IMR-90 (cell line): ENCODE data around the gene CYFIP1. TPM values are rescaled to one million over a fixed set of nuclear protein-coding genes. Genes with fewer than 3 reads are reported as not detected.

Experiments used
- ATAC-seq: fragments of 200-7000 bp; cut with Tn5 transposase; 2 replicates; pipeline ENCODE4 v1.9.1; 2020; ENCODE audit warnings: low read depth, mild to moderate bottlenecking, moderate library complexity
- BruUV-seq: library from RNA; stranded (reverse); fragments of 400-500 nt; replicated peaks from 2 replicates; lab custom pipeline; 2021; lab: Mats Ljungman, UMichigan
- CTCF ChIA-PET: fragments of 300-600 bp; formaldehyde crosslinking; extraction: SDS; loops from one replicate; lab custom pipeline; 2021; ENCODE audit warnings: antibody characterized with exemption; lab: Yijun Ruan, JAX
- POLR2A ChIA-PET: fragments of 300-600 bp; sonication (Branson Sonifier 250); formaldehyde crosslinking; loops from one replicate; lab custom pipeline; 2022; ENCODE audit warnings: antibody characterized with exemption; ENCODE audit not compliant: unreplicated experiment; lab: Charles Lee
- DNase-seq: peaks from one replicate; pipeline ENCODE4 v3.0.0; 2013
- H2AFZ ChIP-seq: replicated peaks from 2 replicates; pipeline ENCODE3; 2013; ENCODE audit warnings: low read length, mild to moderate bottlenecking; ENCODE audit not compliant: poor library complexity
- H2AK5ac ChIP-seq: 2 replicates; pipeline ENCODE4 v1.6.1; 2013; ENCODE audit warnings: low read depth, low read length, inconsistent platforms
- H2AK9ac ChIP-seq: replicated peaks from 2 replicates; pipeline ENCODE3; 2013; ENCODE audit warnings: mild to moderate bottlenecking, low read depth, low read length, moderate library complexity; ENCODE audit not compliant: poor library complexity
- H2BK120ac ChIP-seq: 2 replicates; pipeline ENCODE4 v1.6.1; 2013; ENCODE audit warnings: low read depth, low read length, inconsistent platforms
- H2BK15ac ChIP-seq: 3 replicates; pipeline ENCODE4 v1.6.1; 2013; ENCODE audit warnings: low read depth, low read length, inconsistent platforms
- H2BK20ac ChIP-seq: 2 replicates; pipeline ENCODE4 v1.6.1; 2013; ENCODE audit warnings: low read depth, mild to moderate bottlenecking, inconsistent platforms, low read length, moderate library complexity
- H2BK5ac ChIP-seq: 2 replicates; pipeline ENCODE4 v1.6.1; 2013; ENCODE audit warnings: mild to moderate bottlenecking, low read depth, low read length, inconsistent platforms; ENCODE audit not compliant: poor library complexity, severe bottlenecking
- H3K14ac ChIP-seq: replicated peaks from 2 replicates; pipeline ENCODE4 v1.6.1; 2013; ENCODE audit warnings: low read depth, low read length, inconsistent platforms
- H3K18ac ChIP-seq: 2 replicates; pipeline ENCODE4 v1.6.1; 2013; ENCODE audit warnings: low read depth, low read length, control low read depth
- H3K23ac ChIP-seq: 2 replicates; pipeline ENCODE4 v1.6.1; 2013; ENCODE audit warnings: low read depth, low read length, inconsistent platforms
- H3K27ac ChIP-seq: 2 replicates; pipeline ENCODE4 v1.5.1; 2013; ENCODE audit warnings: mild to moderate bottlenecking, control low read depth, low read length; ENCODE audit not compliant: insufficient read depth
- H3K27me3 ChIP-seq: 2 replicates; pipeline ENCODE4 v1.6.1; 2013; ENCODE audit warnings: low read length; ENCODE audit not compliant: control insufficient read depth, insufficient read depth
- H3K36me3 ChIP-seq: 2 replicates; pipeline ENCODE4 v1.6.1; 2013; ENCODE audit warnings: low read length, mixed read lengths; ENCODE audit not compliant: control insufficient read depth, insufficient read depth
- H3K4ac ChIP-seq: 2 replicates; pipeline ENCODE4 v1.6.1; 2013; ENCODE audit warnings: low read depth, low read length, inconsistent platforms
- H3K4me1 ChIP-seq: 2 replicates; pipeline ENCODE4 v1.6.1; 2013; ENCODE audit warnings: low read length, mixed read lengths; ENCODE audit not compliant: control insufficient read depth, insufficient read depth
- H3K4me2 ChIP-seq: 2 replicates; pipeline ENCODE4 v1.6.1; 2013; ENCODE audit warnings: low read depth, mild to moderate bottlenecking, control low read depth, low read length, moderate library complexity
- H3K4me3 ChIP-seq: 2 replicates; pipeline ENCODE4 v1.5.1; 2013; ENCODE audit warnings: low read depth, mild to moderate bottlenecking, control low read depth, low read length, moderate library complexity; ENCODE audit not compliant: insufficient read depth
- H3K56ac ChIP-seq: 2 replicates; pipeline ENCODE4 v1.6.1; 2013; ENCODE audit warnings: low read length, inconsistent platforms; ENCODE audit not compliant: insufficient read depth; ENCODE audit errors: extremely low read depth
- H3K79me1 ChIP-seq, 2 experiments: 2 replicates each; pipeline ENCODE4 v1.6.1; 2013; ENCODE audit warnings: low read length in 2 of 2, inconsistent platforms in 1 of 2, low read depth in 1 of 2
- H3K9ac ChIP-seq: 2 replicates; pipeline ENCODE4 v1.6.1; 2013; ENCODE audit warnings: low read depth, low read length, control low read depth
- H3K9me1 ChIP-seq: 2 replicates; pipeline ENCODE4 v1.6.1; 2013; ENCODE audit warnings: low read length, inconsistent platforms; ENCODE audit not compliant: insufficient read depth
- H3K9me3 ChIP-seq: 2 replicates; pipeline ENCODE4 v1.6.1; 2013; ENCODE audit warnings: low read length; ENCODE audit not compliant: control insufficient read depth, insufficient read depth
- H4K20me1 ChIP-seq: 2 replicates; pipeline ENCODE4 v1.6.1; 2013; ENCODE audit warnings: low read length, inconsistent platforms; ENCODE audit not compliant: insufficient read depth
- H4K5ac ChIP-seq: 2 replicates; pipeline ENCODE4 v1.6.1; 2013; ENCODE audit warnings: mild to moderate bottlenecking, low read depth, low read length, control low read depth
- H4K8ac ChIP-seq, 2 experiments: 2 replicates each; pipeline ENCODE4 v1.6.1; 2013; ENCODE audit warnings: low read depth in 2 of 2, low read length in 2 of 2, control low read depth in 1 of 2, inconsistent platforms in 1 of 2
- H4K91ac ChIP-seq: 2 replicates; pipeline ENCODE4 v1.6.1; 2013; ENCODE audit warnings: low read depth, low read length, inconsistent platforms; ENCODE audit not compliant: insufficient read depth
- BHLHE40 ChIP-seq: fragments of 150-350 bp; IDR thresholded peaks from 2 replicates; pipeline ENCODE4 v1.6.1; 2016; ENCODE audit warnings: mild to moderate bottlenecking, low read depth, low read length
- CHD1 ChIP-seq: IDR thresholded peaks from 2 replicates; pipeline ENCODE4 v1.6.1; 2012; ENCODE audit warnings: low read depth, low read length, improper control_type of control experiment
- CTCF ChIP-seq: conservative IDR thresholded peaks from 2 replicates; pipeline ENCODE4 v1.5.1; 2012; ENCODE audit warnings: mild to moderate bottlenecking, low read depth, low read length, improper control_type of control experiment
- MAZ ChIP-seq: IDR thresholded peaks from 2 replicates; pipeline ENCODE4 v1.6.1; 2012; ENCODE audit warnings: low read depth, mild to moderate bottlenecking, low read length, improper control_type of control experiment, moderate library complexity, borderline replicate concordance
- MXI1 ChIP-seq: IDR thresholded peaks from 2 replicates; pipeline ENCODE4 v1.6.1; 2012; ENCODE audit warnings: low read depth, mild to moderate bottlenecking, low read length, moderate library complexity, borderline replicate concordance
- POLR2A ChIP-seq: IDR thresholded peaks from 2 replicates; pipeline ENCODE4 v1.6.1; 2012; ENCODE audit warnings: mild to moderate bottlenecking, low read depth, low read length
- RAD21 ChIP-seq: IDR thresholded peaks from 2 replicates; pipeline ENCODE4 v1.6.1; 2012; ENCODE audit warnings: low read length, improper control_type of control experiment
- RCOR1 ChIP-seq: IDR thresholded peaks from 2 replicates; pipeline ENCODE4 v1.6.1; 2012; ENCODE audit warnings: mild to moderate bottlenecking, low read length, improper control_type of control experiment; ENCODE audit not compliant: insufficient replicate concordance
- RFX5 ChIP-seq: IDR thresholded peaks from 2 replicates; pipeline ENCODE4 v1.8.0; 2012; ENCODE audit warnings: low read depth, mild to moderate bottlenecking, low read length, moderate library complexity
- WGBS, 2 experiments: methylation state at CpG; one replicate each; pipeline versions ENCODE4 v1.1.5 to v1.1.7; 2013; ENCODE audit warnings: missing lambda C conversion rate in 2 of 2; ENCODE audit not compliant: insufficient read length in 1 of 2; ENCODE audit errors: extremely low coverage in 2 of 2; 5-methylcytosine and 5-hydroxymethylcytosine counted together
- dilution Hi-C: fragments of 300-500 bp; cut with HindIII; formaldehyde crosslinking; loops from one replicate; pipeline ENCODE4 v1.14.3; 2018; ENCODE audit warnings: low sequenced_read_pairs; ENCODE audit not compliant: unreplicated experiment
- in situ Hi-C: fragments of 300-500 bp; cut with MboI; formaldehyde crosslinking; loops from 3 replicates; pipeline ENCODE4 v1.14.3; 2019; ENCODE audit warnings: low sequenced_read_pairs, inconsistent platforms, mixed read lengths
- intact Hi-C: fragments of 100-400 bp; cut with micrococcal nuclease; formaldehyde crosslinking; loops from 2 replicates; pipeline ENCODE4 v1.10.0; 2022
- polyA plus RNA-seq, 3 experiments: library from polyadenylated mRNA; depleted of rRNA; stranded (reverse); fragments of >200 nt; gene quantifications; 2 replicates each; pipeline ENCODE4 v1.2.3, GENCODE V29; 2012; ENCODE audit warnings: low replicate concordance in 1 of 3
- total RNA-seq: library from RNA; depleted of rRNA; stranded (reverse); fragments of >200 nt; gene quantifications from 2 replicates; pipeline ENCODE4 v1.2.3, GENCODE V29; 2012

Gene CYFIP1
- total and polyA plus RNA-seq, 2 of the 4 experiments (the other 2 are of a cell fraction): 58.4 to 163 TPM

DNA sequence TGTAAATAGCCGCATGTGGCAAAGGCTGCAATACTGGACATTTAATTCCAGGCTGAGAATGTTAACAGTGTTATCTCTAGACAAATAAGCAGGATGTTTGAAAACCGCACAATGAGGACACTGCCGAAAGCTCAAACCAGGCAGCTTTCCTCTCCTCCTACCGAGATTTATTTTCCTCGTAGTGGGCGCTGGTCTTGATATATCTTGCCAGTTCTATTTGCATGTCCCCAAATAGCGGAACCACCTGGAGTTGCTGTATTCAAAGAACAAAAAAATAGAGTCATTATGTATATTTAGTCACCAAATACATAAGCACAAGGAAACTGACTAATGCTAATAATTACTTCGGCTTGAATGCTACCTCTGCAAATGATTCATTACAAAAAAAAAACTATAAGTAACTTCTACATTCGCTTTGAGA is 46.5 kb downstream of the CYFIP1 start:
- Histone ChIP-seq H2BK5ac (no peak overlapping the region), H4K20me1 (no peaks in the 10 kb centered on the region), H3K9me1 (no peaks in the 10 kb centered on the region; the same call in 1 of the 2 replicates), H2AK5ac (no peak overlapping the region), H4K5ac (no peak overlapping the region), H3K4me3 (no peak overlapping the region), H3K79me1 (peaks cover 9 to 10% of the 10 kb centered on the region in 2 experiments; a peak in 3 of 4 replicates), H3K27ac (no peak overlapping the region), H3K9me3 (no peaks in the 10 kb centered on the region), H2AFZ (no peak overlapping the region), H3K4me1 (no peaks in the 10 kb centered on the region), H3K27me3 (no peaks in the 10 kb centered on the region), H2BK15ac (no peak overlapping the region), H2AK9ac (no peak overlapping the region), H4K91ac (no peak overlapping the region), H3K23ac (no peak overlapping the region), H3K4ac (no peak overlapping the region), H3K9ac (no peak overlapping the region), H3K14ac (no peak overlapping the region), H3K4me2 (no peak overlapping the region), H4K8ac (no peak overlapping the region), H3K36me3 (peaks cover 51% of the 10 kb centered on the region), H3K56ac (no peak overlapping the region), H3K18ac (no peak overlapping the region), H2BK20ac (no peak overlapping the region), H2BK120ac (no peak overlapping the region)
- ATAC-seq (no peak), DNase-seq (peak; percentile 14)
- ChIA-PET CTCF (no interaction called here), POLR2A (interaction anchor here (0.7 kb wide), 1 partner anchor 13 kb away, joined by 9 read pairs; no protein-coding TSS in a partner anchor)
- in situ Hi-C loops (no loop called here), intact Hi-C loops (no loop called here), dilution Hi-C loops (no loop called here)
- WGBS, 2 experiments: 100% methylated on average over 1 to 2 of the region's 9 CpGs
- TF ChIP-seq RAD21: no peak
- no peak for TF ChIP-seq RFX5
- TF ChIP-seq MXI1: no peak
- no peak for TF ChIP-seq CTCF
- no peak for TF ChIP-seq BHLHE40
- no peak for TF ChIP-seq CHD1
- TF ChIP-seq MAZ: no peak
- no peak for TF ChIP-seq RCOR1
- TF ChIP-seq POLR2A: no peak
- BruUV-seq: no TSS peak
